Coronary artery (tissue), 2 donors: ENCODE results near the gene TMEM132E.

ENCODE experiments used
- DNase-seq: peaks from one replicate; pipeline ENCODE4 v3.0.0-alpha.2; 2017; ENCODE audit warnings: low spot score
- H3K27ac ChIP-seq, 2 donors: fragments of 200-600 bp; sonication (generic); one replicate each; pipeline ENCODE4 v1.5.1; 2016 to 2019
- H3K4me3 ChIP-seq: fragments of 200-600 bp; sonication (generic); 2 replicates; pipeline ENCODE4 v1.5.1; 2016; ENCODE audit warnings: mild to moderate bottlenecking, moderate library complexity
- CTCF ChIP-seq: fragments of 200-600 bp; sonication (generic); IDR thresholded peaks from one replicate; pipeline ENCODE4 v1.5.1; 2019; ENCODE audit warnings: antibody characterized with exemption

Gene TMEM132E

GRCh38 chr17:34658811-34659560 lies 79.6 kb downstream of the TMEM132E start:
- no peak for DNase-seq
- no peak for TF ChIP-seq CTCF
- no peak overlapping the region for H3K27ac ChIP-seq
- no peak overlapping the region for H3K4me3 ChIP-seq

- Histone ChIP-seq H3K27ac (no peak overlapping the region), H3K4me3 (no peak overlapping the region)
- no peak for DNase-seq
- no peak for TF ChIP-seq CTCF
These were observed 84.3 kb downstream of the TMEM132E start for GRCh38 chr17:34663714-34664113.

- Histone ChIP-seq H3K27ac (no peak overlapping the region), H3K4me3 (no peak overlapping the region)
- TF ChIP-seq CTCF, result no peak
- DNase-seq, result no peak
These were observed 85.9 kb downstream of the TMEM132E start for GRCh38 chr17:34665150-34665806.

- no peak for DNase-seq
- TF ChIP-seq CTCF, result no peak
- H3K27ac ChIP-seq, result no peak overlapping the region
These were observed 86.7 kb downstream of the TMEM132E start for GRCh38 chr17:34665819-34666763.

GRCh38 chr17:34667656-34668055 lies 88.3 kb downstream of the TMEM132E start:
- no peak overlapping the region for H3K4me3 ChIP-seq
- no peak for TF ChIP-seq CTCF
- H3K27ac ChIP-seq, result no peak overlapping the region
- DNase-seq, result no peak

More at GRCh38 chr17:34665819-34666763, 86.7 kb downstream of the TMEM132E start:
- no peak overlapping the region for H3K4me3 ChIP-seq

GRCh38 chr17:34668206-34668605 lies 88.8 kb downstream of the TMEM132E start:
- Histone ChIP-seq H3K4me3 (no peak overlapping the region), H3K27ac (no peak overlapping the region)
- peak; percentile 33 for DNase-seq
- TF ChIP-seq CTCF, result no peak
